Liver (tissue), 9 donors: ENCODE data around the gene SETD7. TPM values are rescaled to one million over a fixed set of nuclear protein-coding genes. Genes with fewer than 3 reads are reported as not detected.

Experiments
- DNase-seq: peaks from one replicate; pipeline ENCODE4 v3.0.0-alpha.2; 2017; ENCODE audit warnings: low spot score
- H3K27ac ChIP-seq, 2 donors: one replicate each; pipeline ENCODE4 v1.7.0; 2013; ENCODE audit warnings: inconsistent platforms in 2 of 2, low read length in 2 of 2, control low read depth in 1 of 2, low read depth in 1 of 2, mild to moderate bottlenecking in 1 of 2
- H3K27me3 ChIP-seq, 4 donors: one replicate each; pipeline versions ENCODE4 v1.6.1 to v1.7.0; 2013; ENCODE audit warnings: low read length in 3 of 4, inconsistent platforms in 1 of 4, mild to moderate bottlenecking in 1 of 4, moderate library complexity in 1 of 4; ENCODE audit not compliant: control insufficient read depth in 4 of 4, insufficient read depth in 4 of 4
- H3K36me3 ChIP-seq, 4 donors: one replicate each; pipeline versions ENCODE4 v1.6.1 to v1.7.0; 2013; ENCODE audit warnings: low read length in 3 of 4, mild to moderate bottlenecking in 3 of 4, low read depth in 1 of 4, moderate library complexity in 1 of 4; ENCODE audit not compliant: control insufficient read depth in 4 of 4, insufficient read depth in 3 of 4
- H3K4me1 ChIP-seq, 4 donors: one replicate each; pipeline versions ENCODE4 v1.6.1 to v1.7.0; 2013; ENCODE audit warnings: low read length in 3 of 4, mild to moderate bottlenecking in 3 of 4, moderate library complexity in 1 of 4; ENCODE audit not compliant: control insufficient read depth in 4 of 4, insufficient read depth in 4 of 4
- H3K4me3 ChIP-seq, 3 donors: one replicate each; pipeline versions ENCODE4 v1.6.1 to v1.7.0; 2013; ENCODE audit warnings: low read length in 3 of 3, control low read depth in 1 of 3, low read depth in 1 of 3, mild to moderate bottlenecking in 1 of 3
- H3K9ac ChIP-seq, 2 donors: one replicate each; pipeline ENCODE4 v1.7.0; 2013; ENCODE audit warnings: low read length in 2 of 2, mild to moderate bottlenecking in 2 of 2, moderate library complexity in 2 of 2, control low read depth in 1 of 2, low read depth in 1 of 2
- H3K9me3 ChIP-seq, 4 donors: one replicate each; pipeline versions ENCODE4 v1.6.1 to v1.7.0; 2013; ENCODE audit warnings: low read length in 3 of 4; ENCODE audit not compliant: control insufficient read depth in 4 of 4
- EGR1 ChIP-seq, 2 donors: IDR thresholded peaks; 2 replicates each; pipeline ENCODE4 v1.6.1; 2016 to 2018; ENCODE audit warnings: antibody characterized with exemption in 2 of 2, low read depth in 2 of 2
- FOXA1 ChIP-seq: IDR thresholded peaks from 2 replicates; pipeline ENCODE4 v1.6.1; 2016; ENCODE audit warnings: antibody characterized with exemption
- FOXA2 ChIP-seq: IDR thresholded peaks from 2 replicates; pipeline ENCODE4 v1.6.1; 2016; ENCODE audit warnings: antibody characterized with exemption
- GABPA ChIP-seq, 2 donors: IDR thresholded peaks in 1 of 2; conservative IDR thresholded peaks in 1 of 2; 2 replicates each; pipeline ENCODE4 v1.6.1; 2016; ENCODE audit warnings: antibody characterized with exemption in 2 of 2, mild to moderate bottlenecking in 1 of 2, moderate library complexity in 1 of 2
- HNF4A ChIP-seq, 2 donors: conservative IDR thresholded peaks; 2 replicates each; pipeline ENCODE4 v1.6.1; 2016; ENCODE audit warnings: antibody characterized with exemption in 2 of 2, mild to moderate bottlenecking in 2 of 2
- HNF4G ChIP-seq: IDR thresholded peaks from 2 replicates; pipeline ENCODE4 v1.6.1; 2016; ENCODE audit warnings: antibody characterized with exemption
- JUND ChIP-seq, 2 donors: IDR thresholded peaks; 2 replicates each; pipeline ENCODE4 v1.6.1; 2016; ENCODE audit warnings: antibody characterized with exemption in 2 of 2
- NR2F2 ChIP-seq: IDR thresholded peaks from 2 replicates; pipeline ENCODE4 v1.6.1; 2016; ENCODE audit warnings: antibody characterized with exemption
- RAD21 ChIP-seq, 2 donors: IDR thresholded peaks; 2 replicates each; pipeline ENCODE4 v1.6.1; 2016; ENCODE audit warnings: antibody characterized with exemption in 2 of 2, mild to moderate bottlenecking in 2 of 2
- RXRA ChIP-seq, 2 donors: IDR thresholded peaks; 2 replicates each; pipeline ENCODE4 v1.6.1; 2017 to 2018; ENCODE audit warnings: antibody characterized with exemption in 2 of 2, mild to moderate bottlenecking in 1 of 2
- SP1 ChIP-seq: IDR thresholded peaks from 2 replicates; pipeline ENCODE4 v1.6.1; 2018; ENCODE audit warnings: antibody characterized with exemption, mild to moderate bottlenecking
- TAF1 ChIP-seq: conservative IDR thresholded peaks from 2 replicates; pipeline ENCODE4 v1.6.1; 2016; ENCODE audit warnings: antibody characterized with exemption, mild to moderate bottlenecking
- YY1 ChIP-seq: IDR thresholded peaks from 2 replicates; pipeline ENCODE4 v1.6.1; 2016; ENCODE audit warnings: antibody characterized with exemption, mild to moderate bottlenecking
- ZBTB33 ChIP-seq: IDR thresholded peaks from 2 replicates; pipeline ENCODE4 v1.6.1; 2016; ENCODE audit warnings: antibody characterized with exemption
- WGBS: extraction: QIAGEN DNeasy Blood & Tissue Kit; methylation state at CpG from one replicate; pipeline ENCODE4 v1.1.7; 2013; 5-methylcytosine and 5-hydroxymethylcytosine counted together
- polyA plus RNA-seq, 2 donors: library from polyadenylated mRNA; stranded (reverse) in 1 of 2; unstranded in 1 of 2; fragments of 200-250 nt in 1 of 2; fragments of >200 nt in 1 of 2; fragmentation: Nextera tagmentation in 1 of 2; extraction: Ambion mirVana in 1 of 2; gene quantifications; one replicate each; pipeline versions ENCODE4 v1.2.1 to v1.2.3, GENCODE V29; 2013 to 2015
- total RNA-seq, 2 donors: library from RNA; depleted of rRNA; stranded (reverse); fragments of >200 nt; gene quantifications; one replicate each; pipeline ENCODE4 v1.2.3, GENCODE V29; 2014
- TF ChIP-seq, protein P1 (sequence below): fragments of 150-350 bp; IDR thresholded peaks from 2 replicates; pipeline ENCODE4 v1.5.1; 2017; ENCODE audit warnings: improper control_type of control experiment, low read depth, low read length; ENCODE audit not compliant: missing input control
- TF ChIP-seq, protein P2 (sequence below): IDR thresholded peaks from 2 replicates; pipeline ENCODE4 v1.6.1; 2016; ENCODE audit warnings: antibody characterized with exemption
- TF ChIP-seq, protein P3 (sequence below): IDR thresholded peaks from 2 replicates; pipeline ENCODE4 v1.6.1; 2016; ENCODE audit warnings: antibody characterized with exemption
- TF ChIP-seq, protein P4 (sequence below): IDR thresholded peaks from 2 replicates; pipeline ENCODE4 v1.6.1; 2016; ENCODE audit warnings: antibody characterized with exemption, mild to moderate bottlenecking
- donor health status: healthy.
- donor health status: healthy.
- donor health status: healthy.
- donor health status: healthy.
- donor health status: healthy.

SETD7 gene
- total and polyA plus RNA-seq, 4 donors, result 12.9 to 81.7 (median 18.0) TPM

GRCh38 chr4:139453041-139453370, 103.0 kb downstream of the SETD7 start:
- Histone ChIP-seq H3K9ac (peak overlapping the region; percentile 81 to 82), H3K9me3 (no peaks in the 10 kb centered on the region), H3K36me3 (peaks cover 0 to 1% (median 0%) of the 10 kb centered on the region in 4 donors), H3K4me1 (peaks cover 2 to 32% (median 17%) of the 10 kb centered on the region in 4 donors), H3K4me3 (peak overlapping the region; percentile 78 to 92 (median 90)), H3K27ac (peak overlapping the region; percentile 97), H3K27me3 (no peaks in the 10 kb centered on the region)
- no peak for TF ChIP-seq SP1
- TF ChIP-seq, protein P1, sequence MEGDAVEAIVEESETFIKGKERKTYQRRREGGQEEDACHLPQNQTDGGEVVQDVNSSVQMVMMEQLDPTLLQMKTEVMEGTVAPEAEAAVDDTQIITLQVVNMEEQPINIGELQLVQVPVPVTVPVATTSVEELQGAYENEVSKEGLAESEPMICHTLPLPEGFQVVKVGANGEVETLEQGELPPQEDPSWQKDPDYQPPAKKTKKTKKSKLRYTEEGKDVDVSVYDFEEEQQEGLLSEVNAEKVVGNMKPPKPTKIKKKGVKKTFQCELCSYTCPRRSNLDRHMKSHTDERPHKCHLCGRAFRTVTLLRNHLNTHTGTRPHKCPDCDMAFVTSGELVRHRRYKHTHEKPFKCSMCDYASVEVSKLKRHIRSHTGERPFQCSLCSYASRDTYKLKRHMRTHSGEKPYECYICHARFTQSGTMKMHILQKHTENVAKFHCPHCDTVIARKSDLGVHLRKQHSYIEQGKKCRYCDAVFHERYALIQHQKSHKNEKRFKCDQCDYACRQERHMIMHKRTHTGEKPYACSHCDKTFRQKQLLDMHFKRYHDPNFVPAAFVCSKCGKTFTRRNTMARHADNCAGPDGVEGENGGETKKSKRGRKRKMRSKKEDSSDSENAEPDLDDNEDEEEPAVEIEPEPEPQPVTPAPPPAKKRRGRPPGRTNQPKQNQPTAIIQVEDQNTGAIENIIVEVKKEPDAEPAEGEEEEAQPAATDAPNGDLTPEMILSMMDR, result peak; percentile 37
- TF ChIP-seq FOXA2, result no peak
- TF ChIP-seq, protein P2, sequence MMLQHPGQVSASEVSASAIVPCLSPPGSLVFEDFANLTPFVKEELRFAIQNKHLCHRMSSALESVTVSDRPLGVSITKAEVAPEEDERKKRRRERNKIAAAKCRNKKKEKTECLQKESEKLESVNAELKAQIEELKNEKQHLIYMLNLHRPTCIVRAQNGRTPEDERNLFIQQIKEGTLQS, result no peak
- TF ChIP-seq RXRA (IDR thresholded peaks at IDR 0.05), result peak; percentile 60 to 67
- TF ChIP-seq, protein P3, sequence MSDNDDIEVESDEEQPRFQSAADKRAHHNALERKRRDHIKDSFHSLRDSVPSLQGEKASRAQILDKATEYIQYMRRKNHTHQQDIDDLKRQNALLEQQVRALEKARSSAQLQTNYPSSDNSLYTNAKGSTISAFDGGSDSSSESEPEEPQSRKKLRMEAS, result peak; percentile 40
- TF ChIP-seq, protein P4, sequence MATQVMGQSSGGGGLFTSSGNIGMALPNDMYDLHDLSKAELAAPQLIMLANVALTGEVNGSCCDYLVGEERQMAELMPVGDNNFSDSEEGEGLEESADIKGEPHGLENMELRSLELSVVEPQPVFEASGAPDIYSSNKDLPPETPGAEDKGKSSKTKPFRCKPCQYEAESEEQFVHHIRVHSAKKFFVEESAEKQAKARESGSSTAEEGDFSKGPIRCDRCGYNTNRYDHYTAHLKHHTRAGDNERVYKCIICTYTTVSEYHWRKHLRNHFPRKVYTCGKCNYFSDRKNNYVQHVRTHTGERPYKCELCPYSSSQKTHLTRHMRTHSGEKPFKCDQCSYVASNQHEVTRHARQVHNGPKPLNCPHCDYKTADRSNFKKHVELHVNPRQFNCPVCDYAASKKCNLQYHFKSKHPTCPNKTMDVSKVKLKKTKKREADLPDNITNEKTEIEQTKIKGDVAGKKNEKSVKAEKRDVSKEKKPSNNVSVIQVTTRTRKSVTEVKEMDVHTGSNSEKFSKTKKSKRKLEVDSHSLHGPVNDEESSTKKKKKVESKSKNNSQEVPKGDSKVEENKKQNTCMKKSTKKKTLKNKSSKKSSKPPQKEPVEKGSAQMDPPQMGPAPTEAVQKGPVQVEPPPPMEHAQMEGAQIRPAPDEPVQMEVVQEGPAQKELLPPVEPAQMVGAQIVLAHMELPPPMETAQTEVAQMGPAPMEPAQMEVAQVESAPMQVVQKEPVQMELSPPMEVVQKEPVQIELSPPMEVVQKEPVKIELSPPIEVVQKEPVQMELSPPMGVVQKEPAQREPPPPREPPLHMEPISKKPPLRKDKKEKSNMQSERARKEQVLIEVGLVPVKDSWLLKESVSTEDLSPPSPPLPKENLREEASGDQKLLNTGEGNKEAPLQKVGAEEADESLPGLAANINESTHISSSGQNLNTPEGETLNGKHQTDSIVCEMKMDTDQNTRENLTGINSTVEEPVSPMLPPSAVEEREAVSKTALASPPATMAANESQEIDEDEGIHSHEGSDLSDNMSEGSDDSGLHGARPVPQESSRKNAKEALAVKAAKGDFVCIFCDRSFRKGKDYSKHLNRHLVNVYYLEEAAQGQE, result no peak
- peak; percentile 42 to 53 for TF ChIP-seq RAD21 (IDR thresholded peaks at IDR 0.05)
- no peak for TF ChIP-seq NR2F2
- no peak for TF ChIP-seq HNF4A (conservative IDR thresholded peaks at IDR 0.05)
- TF ChIP-seq YY1, result no peak
- TF ChIP-seq GABPA (IDR thresholded peaks at IDR 0.05 in 1 of 2, conservative IDR thresholded peaks at IDR 0.05 in 1 of 2), result no peak
- TF ChIP-seq EGR1 (IDR thresholded peaks at IDR 0.05; ENCODE audit: low read depth in 2 of 2), result no peak
- TF ChIP-seq ZBTB33, result no peak
- no peak for TF ChIP-seq TAF1
- TF ChIP-seq HNF4G, result no peak
- peak; percentile 11 for TF ChIP-seq FOXA1
- peak in 1 of 2 donors; percentile 21 for TF ChIP-seq JUND (IDR thresholded peaks at IDR 0.05)
- DNase-seq, result no peak
- under 1% methylated on average over 15 of the region's 15 CpGs for WGBS
